Stimulated activated CD8-positive, alpha-beta memory T cell treated with anti-CD3 and anti-CD28 coated beads, Interleukin-4, amount 100 ng/mL, for 24 hours (primary cell): ENCODE results near the gene COQ8B.
"Not testable (repeated sequence)": the region's sequence is repeated elsewhere in the genome, so short reads cannot be mapped to it uniquely, and the experiment has no call there.

Source experiments
- DNase-seq: peaks from one replicate; pipeline ENCODE4 v3.0.0-alpha.2; 2020; ENCODE audit warnings: low read depth

COQ8B gene

GRCh38 chr19:40716482-40717324 lies at the start of gene COQ8B, which contains the start of gene ITPKC:
TSS of gene COQ8B (minus strand) at chr19:40716886. CDS start at chr19:40714632, 2,254 bp downstream.
TSS of gene ITPKC (plus strand) at chr19:40717112. CDS start at chr19:40717136, 24 bp downstream.
- peak; percentile 100 for DNase-seq

- DNase-seq, result not testable (repeated sequence)
These were observed 49.7 kb upstream of the COQ8B start for GRCh38 chr19:40766385-40766784.

- no peak for DNase-seq
These were observed 47.3 kb upstream of the COQ8B start for GRCh38 chr19:40763963-40764362.

- DNase-seq, result no peak
These were observed 46.8 kb upstream of the COQ8B start for GRCh38 chr19:40763526-40763925.

GRCh38 chr19:40762754-40763470 lies 46.2 kb upstream of the COQ8B start:
- no peak for DNase-seq

- no peak for DNase-seq
These were observed 42.7 kb upstream of the COQ8B start for GRCh38 chr19:40759352-40759751.

GRCh38 chr19:40758491-40758890 lies 41.8 kb upstream of the COQ8B start:
- DNase-seq, result no peak

GRCh38 chr19:40756502-40757110 lies 39.9 kb upstream of the COQ8B start:
- DNase-seq, result no peak

- no peak for DNase-seq
These were observed 39.1 kb upstream of the COQ8B start for GRCh38 chr19:40755791-40756190.

- no peak for DNase-seq
These were observed 38.5 kb upstream of the COQ8B start for GRCh38 chr19:40755248-40755624.

GRCh38 chr19:40754611-40755247 lies 38.0 kb upstream of the COQ8B start:
- DNase-seq, result peak; percentile 60

- no peak for DNase-seq
These were observed 35.6 kb upstream of the COQ8B start for GRCh38 chr19:40752257-40752781.

GRCh38 chr19:40750874-40751537 lies 34.3 kb upstream of the COQ8B start, which contains the start of gene SNRPA:
TSS of gene SNRPA (plus strand) at chr19:40751203. CDS start at chr19:40751409, 206 bp downstream.
- DNase-seq, result peak; percentile 94

GRCh38 chr19:40750058-40750873 lies 33.6 kb upstream of the COQ8B start, which contains the start of gene ACTMAP:
TSS of gene ACTMAP (minus strand) at chr19:40750477. CDS start at chr19:40749803, 674 bp downstream.
- DNase-seq, result peak; percentile 98

- no peak for DNase-seq
These were observed 30.9 kb upstream of the COQ8B start for GRCh38 chr19:40747536-40747935.

GRCh38 chr19:40745402-40745780 lies 28.7 kb upstream of the COQ8B start:
- no peak for DNase-seq

- DNase-seq, result no peak
These were observed 28.1 kb upstream of the COQ8B start for GRCh38 chr19:40744554-40745401.

- no peak for DNase-seq
These were observed 27.2 kb upstream of the COQ8B start for GRCh38 chr19:40743926-40744325.

GRCh38 chr19:40742886-40743285 lies 26.2 kb upstream of the COQ8B start:
- no peak for DNase-seq
